Loucy (cell line): Measurements from ENCODE around the gene PCSK4.

ENCODE experiments used
- H2AFZ ChIP-seq: fragments of 200-600 bp; sonication (generic); 2 replicates; pipeline ENCODE4 v1.6.0; 2016; ENCODE audit warnings: antibody characterized with exemption, mild to moderate bottlenecking, low read length, moderate library complexity
- H3F3A ChIP-seq: fragments of 200-600 bp; 2 replicates; pipeline ENCODE4 v1.6.0; 2016; ENCODE audit warnings: antibody characterized with exemption, low read depth, mild to moderate bottlenecking
- H3K27me3 ChIP-seq: fragments of 200-600 bp; sonication (generic); 2 replicates; pipeline ENCODE4 v1.6.1; 2014; ENCODE audit warnings: low read length, mild to moderate bottlenecking; ENCODE audit not compliant: insufficient read depth, poor library complexity, severe bottlenecking
- H3K36me3 ChIP-seq: fragments of 200-600 bp; sonication (generic); 2 replicates; pipeline ENCODE4 v1.6.1; 2016; ENCODE audit warnings: low read length; ENCODE audit not compliant: insufficient read depth
- H3K4me1 ChIP-seq: fragments of 200-600 bp; sonication (generic); 2 replicates; pipeline ENCODE4 v1.5.1; 2014; ENCODE audit warnings: low read length, mild to moderate bottlenecking; ENCODE audit not compliant: insufficient read depth, poor library complexity, severe bottlenecking
- H3K4me2 ChIP-seq: fragments of 200-600 bp; sonication (generic); 2 replicates; pipeline ENCODE4 v1.6.0; 2014; ENCODE audit warnings: antibody characterized with exemption, low read length, low read depth, mild to moderate bottlenecking; ENCODE audit not compliant: poor library complexity, severe bottlenecking
- H3K4me3 ChIP-seq: fragments of 200-600 bp; sonication (generic); 2 replicates; pipeline ENCODE4 v1.5.1; 2014; ENCODE audit warnings: low read length, mild to moderate bottlenecking, mixed read lengths; ENCODE audit not compliant: poor library complexity, severe bottlenecking
- H3K79me2 ChIP-seq: fragments of 200-600 bp; sonication (generic); 2 replicates; pipeline ENCODE4 v1.6.1; 2014; ENCODE audit warnings: low read length; ENCODE audit not compliant: insufficient read depth
- H3K9ac ChIP-seq: fragments of 200-600 bp; sonication (generic); 2 replicates; pipeline ENCODE4 v1.6.0; 2014; ENCODE audit warnings: mild to moderate bottlenecking, low read depth, low read length, moderate library complexity; ENCODE audit not compliant: poor library complexity, severe bottlenecking
- H3K9me2 ChIP-seq: fragments of 200-600 bp; sonication (generic); replicated peaks from 2 replicates; pipeline ENCODE4 v1.6.1; 2016; ENCODE audit warnings: low read depth, low read length, mixed read lengths
- H3K9me3 ChIP-seq: fragments of 200-600 bp; sonication (generic); 2 replicates; pipeline ENCODE4 v1.6.1; 2014; ENCODE audit warnings: mild to moderate bottlenecking, antibody characterized with exemption, low read length, low read depth; ENCODE audit not compliant: insufficient read depth
- H4K20me1 ChIP-seq: fragments of 200-600 bp; sonication (generic); 2 replicates; pipeline ENCODE4 v1.6.0; 2014; ENCODE audit warnings: antibody characterized with exemption, low read length, mild to moderate bottlenecking; ENCODE audit not compliant: insufficient read depth, poor library complexity, severe bottlenecking
- EZH2phosphoT487 ChIP-seq: fragments of 200-600 bp; IDR thresholded peaks from 2 replicates; pipeline ENCODE4 v1.6.1; 2018; ENCODE audit warnings: antibody characterized with exemption, mild to moderate bottlenecking, moderate library complexity, borderline replicate concordance
- TF ChIP-seq, protein P1 (sequence below): fragments of 200-600 bp; sonication (generic); conservative IDR thresholded peaks from 2 replicates; pipeline ENCODE4 v1.5.1; 2014; ENCODE audit warnings: mild to moderate bottlenecking, antibody characterized with exemption, low read length

Gene PCSK4

DNA sequence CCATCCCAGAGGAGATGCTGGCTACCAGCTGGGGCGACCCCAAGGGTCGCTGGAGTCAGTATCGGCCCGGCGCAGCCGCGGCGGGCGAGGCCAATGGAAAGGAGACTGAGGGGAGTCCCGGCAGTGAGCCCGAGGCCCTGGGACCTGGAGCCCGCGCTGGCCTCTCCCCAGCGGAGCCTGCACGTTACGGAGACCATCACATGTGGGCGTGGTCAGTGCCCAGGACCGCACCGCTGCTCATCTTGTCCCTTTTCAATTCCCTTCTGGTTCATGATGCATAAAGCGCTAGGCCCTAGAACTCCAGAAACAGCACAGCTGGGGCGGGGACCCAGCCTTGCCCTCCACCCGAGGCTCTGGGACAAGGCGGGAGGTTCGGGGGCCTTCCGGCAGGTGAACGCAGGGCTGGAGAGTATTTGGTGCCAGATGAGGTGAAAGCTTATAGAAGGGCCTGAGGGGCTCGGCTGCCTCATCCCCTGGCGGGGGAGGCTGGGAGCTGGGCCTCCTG is 19.1 kb downstream of the PCSK4 start:
- H2AFZ ChIP-seq: no peak overlapping the region
- H3F3A ChIP-seq: no peaks in the 10 kb centered on the region
- peak overlapping the region; percentile 49 for H3K4me2 ChIP-seq
- no peaks in the 10 kb centered on the region for H3K36me3 ChIP-seq
- no peaks in the 10 kb centered on the region for H3K27me3 ChIP-seq
- H3K9me3 ChIP-seq: no peaks in the 10 kb centered on the region
- H3K79me2 ChIP-seq: peaks cover 8% of the 10 kb centered on the region; the same call in 1 of the 2 replicates
- no peak overlapping the region for H3K9ac ChIP-seq
- no peaks in the 10 kb centered on the region for H3K9me2 ChIP-seq
- H3K4me1 ChIP-seq: no peaks in the 10 kb centered on the region
- H4K20me1 ChIP-seq: peaks cover 16% of the 10 kb centered on the region
- TF ChIP-seq EZH2phosphoT487: no peak
- TF ChIP-seq, protein P1, sequence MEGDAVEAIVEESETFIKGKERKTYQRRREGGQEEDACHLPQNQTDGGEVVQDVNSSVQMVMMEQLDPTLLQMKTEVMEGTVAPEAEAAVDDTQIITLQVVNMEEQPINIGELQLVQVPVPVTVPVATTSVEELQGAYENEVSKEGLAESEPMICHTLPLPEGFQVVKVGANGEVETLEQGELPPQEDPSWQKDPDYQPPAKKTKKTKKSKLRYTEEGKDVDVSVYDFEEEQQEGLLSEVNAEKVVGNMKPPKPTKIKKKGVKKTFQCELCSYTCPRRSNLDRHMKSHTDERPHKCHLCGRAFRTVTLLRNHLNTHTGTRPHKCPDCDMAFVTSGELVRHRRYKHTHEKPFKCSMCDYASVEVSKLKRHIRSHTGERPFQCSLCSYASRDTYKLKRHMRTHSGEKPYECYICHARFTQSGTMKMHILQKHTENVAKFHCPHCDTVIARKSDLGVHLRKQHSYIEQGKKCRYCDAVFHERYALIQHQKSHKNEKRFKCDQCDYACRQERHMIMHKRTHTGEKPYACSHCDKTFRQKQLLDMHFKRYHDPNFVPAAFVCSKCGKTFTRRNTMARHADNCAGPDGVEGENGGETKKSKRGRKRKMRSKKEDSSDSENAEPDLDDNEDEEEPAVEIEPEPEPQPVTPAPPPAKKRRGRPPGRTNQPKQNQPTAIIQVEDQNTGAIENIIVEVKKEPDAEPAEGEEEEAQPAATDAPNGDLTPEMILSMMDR: no peak
- peak overlapping the region; percentile 3 for H3K4me3 ChIP-seq

DNA sequence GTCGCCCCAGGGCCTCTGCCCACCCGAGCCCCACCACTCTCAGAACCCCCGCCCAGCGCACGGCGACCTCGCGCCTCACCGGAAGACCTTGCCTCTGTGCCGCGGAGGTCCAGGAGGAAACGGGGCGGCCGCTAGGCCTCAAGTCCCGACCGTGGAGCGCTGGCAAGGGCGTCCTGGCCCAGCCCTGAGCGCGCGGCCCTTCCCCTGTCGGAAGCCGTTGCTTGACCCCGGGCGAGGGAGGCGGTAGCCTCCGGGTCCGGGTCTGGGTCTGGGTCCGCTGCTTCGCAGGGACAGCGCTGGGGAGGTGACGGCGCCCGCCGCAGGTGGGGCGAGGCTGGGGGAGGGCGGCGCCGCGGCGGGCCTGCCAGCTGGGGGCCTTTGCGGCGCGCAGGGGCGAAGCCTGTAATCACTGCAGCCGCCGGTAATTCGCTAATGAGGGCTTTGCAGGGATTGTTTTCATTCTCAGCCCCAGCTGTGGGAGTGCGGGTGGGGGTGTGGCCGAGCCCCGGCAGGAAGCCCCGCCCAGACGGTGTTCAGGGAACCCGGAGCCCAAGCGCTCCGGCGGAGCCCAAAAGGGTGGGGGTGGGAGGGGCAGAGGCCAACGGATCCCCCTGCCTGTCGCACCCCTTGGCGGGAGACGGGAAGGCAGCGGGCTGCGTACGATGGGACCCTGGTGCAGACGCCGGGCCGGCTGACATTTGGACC is 19.7 kb downstream of the PCSK4 start:
- peak overlapping the region; percentile 49 for H3K4me2 ChIP-seq
- no peaks in the 10 kb centered on the region for H3K36me3 ChIP-seq
- H3F3A ChIP-seq: no peaks in the 10 kb centered on the region
- H4K20me1 ChIP-seq: peaks cover 14% of the 10 kb centered on the region
- no peaks in the 10 kb centered on the region for H3K9me3 ChIP-seq
- no peak overlapping the region for H2AFZ ChIP-seq
- no peak overlapping the region for H3K9ac ChIP-seq
- no peaks in the 10 kb centered on the region for H3K27me3 ChIP-seq
- no peaks in the 10 kb centered on the region for H3K9me2 ChIP-seq
- TF ChIP-seq, protein P1: no peak
- TF ChIP-seq EZH2phosphoT487: no peak
- H3K4me1 ChIP-seq: no peaks in the 10 kb centered on the region
- H3K4me3 ChIP-seq: peak overlapping the region; percentile 3
- peaks cover 3% of the 10 kb centered on the region; the same call in 1 of the 2 replicates for H3K79me2 ChIP-seq

DNA sequence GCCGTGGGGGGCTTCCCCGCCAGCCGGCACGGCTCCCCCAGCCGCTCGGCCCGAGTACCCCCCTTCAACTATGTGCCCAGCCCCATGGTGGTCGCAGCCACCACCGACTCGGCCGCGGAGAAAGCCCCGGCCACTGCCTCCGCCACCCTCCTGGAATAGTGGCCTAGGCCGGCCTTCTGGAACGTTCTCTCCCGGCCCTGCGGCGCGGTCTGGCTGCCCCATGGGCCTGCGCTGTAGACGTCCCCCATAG is 20.2 kb downstream of the PCSK4 start:
- Histone ChIP-seq H3K27me3 (no peaks in the 10 kb centered on the region), H2AFZ (no peak overlapping the region), H3K79me2 (no peaks in the 10 kb centered on the region), H4K20me1 (peaks cover 14% of the 10 kb centered on the region), H3K9me3 (no peaks in the 10 kb centered on the region), H3F3A (no peaks in the 10 kb centered on the region), H3K4me2 (no peak overlapping the region), H3K4me1 (no peaks in the 10 kb centered on the region), H3K4me3 (no peak overlapping the region), H3K36me3 (no peaks in the 10 kb centered on the region), H3K9me2 (no peaks in the 10 kb centered on the region), H3K9ac (no peak overlapping the region)
- TF ChIP-seq, protein P1: no peak
- no peak for TF ChIP-seq EZH2phosphoT487
